ENCODE results near the gene UBAC2.

Gene UBAC2

DNA sequence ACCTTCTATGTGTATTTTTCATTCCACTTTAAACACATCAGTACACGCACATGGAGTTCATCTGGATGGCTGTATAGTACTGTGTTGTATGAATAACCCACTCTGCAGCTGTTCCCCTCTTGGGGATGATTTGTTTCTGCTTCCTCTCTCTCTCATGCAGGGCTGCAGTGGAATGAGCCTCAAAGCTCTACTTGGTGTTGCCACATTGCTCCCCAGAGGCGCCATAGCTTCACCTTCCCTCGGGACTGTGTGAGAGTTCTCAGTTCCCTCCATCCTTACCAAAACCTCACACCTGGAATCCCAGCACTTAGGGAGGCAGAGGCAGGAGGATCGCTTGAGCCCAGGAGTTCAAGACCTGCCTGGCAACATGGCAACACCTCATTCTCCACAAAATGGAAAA lies 134.9 kb downstream of the UBAC2 start:
- H3K27ac Mint-ChIP-seq, result peak overlapping the region; percentile 9

GRCh38 chr13:99339230-99339721 lies 138.6 kb downstream of the UBAC2 start:
- Mint-ChIP-seq H3K4me3 (no peak overlapping the region), H3K36me3 (ENCODE audit: low read depth) (peaks cover 88% of the 10 kb centered on the region), H3K4me1 (ENCODE audit: low read depth) (peaks cover 76% of the 10 kb centered on the region), H3K27ac (no peak overlapping the region), H3K27me3 (no peaks in the 10 kb centered on the region), H3K9me3 (no peaks in the 10 kb centered on the region)

More for the DNA sequence above, 134.9 kb downstream of the UBAC2 start:
- Mint-ChIP-seq H3K4me3 (no peak overlapping the region), H3K4me1 (ENCODE audit: low read depth) (peaks cover 93% of the 10 kb centered on the region), H3K36me3 (ENCODE audit: low read depth) (peaks cover 78% of the 10 kb centered on the region), H3K9me3 (no peaks in the 10 kb centered on the region), H3K27me3 (no peaks in the 10 kb centered on the region)

GRCh38 chr13:99339736-99340397 lies 139.2 kb downstream of the UBAC2 start:
- Mint-ChIP-seq H3K36me3 (ENCODE audit: low read depth) (peaks cover 89% of the 10 kb centered on the region), H3K27ac (no peak overlapping the region), H3K4me3 (no peak overlapping the region), H3K9me3 (no peaks in the 10 kb centered on the region), H3K4me1 (ENCODE audit: low read depth) (peaks cover 74% of the 10 kb centered on the region), H3K27me3 (no peaks in the 10 kb centered on the region)

- Mint-ChIP-seq H3K4me1 (ENCODE audit: low read depth) (peaks cover 69% of the 10 kb centered on the region), H3K36me3 (ENCODE audit: low read depth) (peaks cover 89% of the 10 kb centered on the region), H3K27ac (no peak overlapping the region), H3K27me3 (no peaks in the 10 kb centered on the region), H3K9me3 (no peaks in the 10 kb centered on the region), H3K4me3 (no peak overlapping the region)
Measured at GRCh38 chr13:99340638-99341037, 140.0 kb downstream of the UBAC2 start.

GRCh38 chr13:99341969-99342722 lies 141.5 kb downstream of the UBAC2 start:
- H3K36me3 Mint-ChIP-seq (ENCODE audit: low read depth), result peaks cover 90% of the 10 kb centered on the region
- H3K4me1 Mint-ChIP-seq (ENCODE audit: low read depth), result peaks cover 69% of the 10 kb centered on the region
- H3K27ac Mint-ChIP-seq, result no peak overlapping the region
- no peaks in the 10 kb centered on the region for H3K27me3 Mint-ChIP-seq
- no peaks in the 10 kb centered on the region for H3K9me3 Mint-ChIP-seq
- no peak overlapping the region for H3K4me3 Mint-ChIP-seq

DNA sequence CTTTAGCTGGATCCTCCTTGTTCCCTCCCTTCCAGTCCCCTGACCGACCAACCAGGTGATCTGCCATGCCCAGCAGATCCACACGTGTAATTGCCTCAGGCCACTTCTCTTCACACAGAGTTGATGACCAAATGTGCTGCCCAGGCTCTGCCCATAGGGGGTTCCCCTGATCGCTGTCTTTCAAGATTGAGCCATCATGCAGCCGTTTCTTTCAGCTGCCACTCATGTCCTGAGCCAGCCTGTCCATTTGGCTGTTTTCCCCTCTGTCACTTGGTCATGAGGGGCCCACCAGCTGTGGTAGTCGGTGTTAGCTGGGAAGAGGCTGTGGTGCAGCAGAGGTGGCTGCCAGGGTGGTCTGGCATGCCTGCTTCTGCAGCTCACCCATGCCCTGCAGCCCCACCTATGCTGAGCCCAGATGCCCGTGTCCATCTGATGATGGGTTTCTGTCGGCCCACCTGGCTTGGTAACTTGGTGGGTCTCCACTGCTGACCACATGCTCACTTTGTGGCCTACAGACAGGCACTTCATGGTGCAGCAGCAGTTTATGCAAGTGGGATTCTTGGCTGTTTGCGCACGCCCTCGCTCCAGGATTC lies 142.2 kb downstream of the UBAC2 start:
- Mint-ChIP-seq H3K27ac (no peak overlapping the region), H3K36me3 (ENCODE audit: low read depth) (peaks cover 93% of the 10 kb centered on the region), H3K4me3 (no peak overlapping the region), H3K9me3 (no peaks in the 10 kb centered on the region), H3K27me3 (no peaks in the 10 kb centered on the region), H3K4me1 (ENCODE audit: low read depth) (peaks cover 70% of the 10 kb centered on the region)

DNA sequence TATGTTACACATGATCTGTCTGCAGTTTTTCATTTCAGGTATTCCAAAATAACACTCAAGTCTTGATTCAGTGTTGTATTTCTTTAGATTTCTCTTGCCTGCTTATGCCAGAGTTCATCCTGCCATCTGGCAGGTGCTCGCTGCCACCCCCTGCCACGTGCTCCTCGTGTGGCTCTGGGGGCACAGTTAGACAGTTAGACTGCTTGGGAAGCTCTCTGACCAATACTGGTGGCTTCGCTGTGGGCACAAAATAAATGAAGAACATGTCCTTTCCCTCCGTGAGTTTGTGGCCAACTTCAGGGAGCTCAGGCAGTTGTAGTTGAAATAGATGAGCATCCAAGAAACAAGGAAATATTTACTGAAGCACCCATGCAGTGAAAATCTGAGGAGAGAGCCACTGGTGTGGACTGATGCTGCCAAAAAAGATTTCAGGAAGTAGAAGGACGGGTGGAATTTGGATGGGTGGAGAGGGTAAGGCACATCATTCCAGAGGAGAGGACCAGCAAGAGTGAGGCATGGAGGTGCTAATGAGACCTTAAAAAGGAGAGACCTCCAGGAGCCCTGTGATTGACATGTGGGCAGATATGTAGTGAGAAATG lies 144.1 kb downstream of the UBAC2 start:
- Mint-ChIP-seq H3K9me3 (no peaks in the 10 kb centered on the region), H3K4me1 (ENCODE audit: low read depth) (peaks cover 59% of the 10 kb centered on the region), H3K4me3 (no peak overlapping the region), H3K27me3 (no peaks in the 10 kb centered on the region), H3K27ac (peak overlapping the region; percentile 49), H3K36me3 (ENCODE audit: low read depth) (peaks cover 95% of the 10 kb centered on the region)

DNA sequence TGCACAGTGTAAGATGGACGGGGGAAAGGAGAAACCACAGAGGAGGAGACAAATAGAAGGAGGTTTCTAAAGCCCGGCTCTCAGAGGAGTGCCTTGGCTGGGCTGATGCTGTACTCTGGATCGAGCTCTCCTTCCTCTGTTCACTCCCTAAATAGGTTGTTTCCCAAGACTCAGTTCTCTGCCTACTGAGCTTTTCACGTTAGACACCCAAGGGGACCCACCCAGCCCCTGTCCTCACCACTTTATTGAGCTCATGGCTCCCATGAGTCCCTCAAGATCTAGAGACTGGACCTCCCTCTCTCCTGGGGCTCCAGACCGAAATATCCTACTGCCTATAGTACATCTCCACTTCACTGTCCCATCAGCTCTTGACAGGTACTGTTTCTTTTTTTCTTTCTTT lies 144.7 kb downstream of the UBAC2 start:
- Mint-ChIP-seq H3K27me3 (no peaks in the 10 kb centered on the region), H3K4me1 (ENCODE audit: low read depth) (peaks cover 56% of the 10 kb centered on the region), H3K27ac (peak overlapping the region; percentile 49), H3K4me3 (no peak overlapping the region), H3K36me3 (ENCODE audit: low read depth) (peaks cover 92% of the 10 kb centered on the region), H3K9me3 (no peaks in the 10 kb centered on the region)

DNA sequence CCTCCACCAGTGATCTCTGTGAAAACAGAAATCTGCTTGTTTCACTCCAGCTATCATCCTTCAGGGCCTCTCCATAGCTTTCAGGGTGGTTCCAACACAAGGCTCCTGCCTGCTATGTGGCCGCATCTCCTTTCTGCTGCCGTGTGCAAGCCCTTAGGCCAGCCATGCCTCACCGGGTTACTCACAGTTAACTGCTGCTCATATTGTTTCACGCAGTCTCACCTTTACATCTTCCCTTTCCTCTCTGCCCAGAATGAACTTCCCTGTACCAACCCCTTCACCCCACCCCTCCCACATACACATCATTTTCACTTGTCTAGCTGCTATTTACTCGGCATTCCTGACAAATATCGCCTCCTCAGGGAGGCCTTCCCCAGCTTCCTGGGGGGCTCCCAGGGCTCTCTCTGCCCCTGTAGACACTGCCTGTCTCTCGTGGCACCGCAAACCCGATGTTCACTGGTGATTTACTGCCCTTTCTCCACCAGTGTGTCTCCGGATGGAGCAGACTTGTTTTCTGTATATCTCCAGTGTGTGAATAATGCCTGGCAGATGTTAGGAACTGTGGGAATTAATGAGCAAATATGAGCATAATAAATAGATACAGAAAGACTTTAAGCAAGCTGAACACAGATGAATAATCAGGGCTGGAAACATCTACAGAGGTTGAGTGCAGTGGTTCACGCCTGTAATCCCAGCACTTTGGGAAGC lies 145.8 kb downstream of the UBAC2 start:
- Mint-ChIP-seq H3K4me1 (ENCODE audit: low read depth) (peaks cover 56% of the 10 kb centered on the region), H3K4me3 (no peak overlapping the region), H3K36me3 (ENCODE audit: low read depth) (peaks cover 87% of the 10 kb centered on the region), H3K27ac (peak overlapping the region; percentile 61), H3K27me3 (no peaks in the 10 kb centered on the region), H3K9me3 (no peaks in the 10 kb centered on the region)

DNA sequence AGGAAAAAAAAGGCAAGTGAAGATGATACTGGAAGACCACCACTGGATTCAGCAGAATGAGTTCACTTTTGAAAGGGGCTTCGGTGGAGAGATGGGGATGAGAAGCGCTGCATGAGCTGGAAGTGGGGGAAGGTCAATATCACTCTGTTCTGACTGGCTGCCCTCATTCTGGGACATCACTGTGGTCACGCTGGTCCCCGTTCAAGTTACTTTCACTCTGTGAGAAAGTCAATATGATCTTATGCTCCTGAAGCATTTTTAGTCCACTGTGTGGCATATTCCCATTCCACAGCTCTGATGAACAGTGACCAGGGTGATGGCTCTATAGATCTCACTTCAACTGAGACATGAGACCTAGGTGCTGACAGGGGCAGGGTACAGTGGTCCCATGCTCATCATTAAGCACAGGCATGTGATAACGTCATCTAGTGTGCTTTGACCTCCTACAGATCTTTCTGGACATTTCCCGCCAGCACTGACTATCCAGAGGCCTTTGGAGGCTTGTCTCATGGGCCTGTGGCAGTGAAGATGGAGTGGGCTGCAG lies 146.8 kb downstream of the UBAC2 start:
- Mint-ChIP-seq H3K4me1 (ENCODE audit: low read depth) (peaks cover 61% of the 10 kb centered on the region), H3K36me3 (ENCODE audit: low read depth) (peaks cover 83% of the 10 kb centered on the region), H3K9me3 (no peaks in the 10 kb centered on the region), H3K27me3 (no peaks in the 10 kb centered on the region), H3K4me3 (no peak overlapping the region), H3K27ac (peak overlapping the region; percentile 41)

DNA sequence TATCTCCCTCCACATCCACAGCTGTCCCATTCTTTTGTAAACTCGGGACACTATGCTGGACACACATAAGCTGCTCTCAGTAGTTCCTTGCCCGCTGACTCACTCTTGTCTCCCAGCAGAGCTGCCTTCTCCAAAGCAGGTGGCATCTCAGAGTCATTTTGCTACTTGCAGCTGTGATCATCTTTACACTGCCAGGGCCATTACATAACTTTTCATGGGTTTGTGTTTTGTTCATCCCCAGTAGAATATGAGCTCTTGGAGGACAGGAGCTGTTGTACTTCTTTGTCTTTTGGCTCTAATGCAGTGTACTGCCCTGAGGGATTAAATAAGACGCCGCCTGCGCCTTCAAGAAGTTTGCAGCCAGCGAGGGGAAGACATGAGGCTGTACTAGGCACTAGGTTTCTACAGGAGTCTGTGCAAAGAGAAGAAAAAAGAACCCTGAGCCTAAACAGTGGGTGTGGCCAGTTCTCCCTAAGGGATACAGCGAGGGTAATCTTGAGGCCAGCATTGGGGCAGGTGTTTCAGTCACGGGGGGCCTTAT lies 147.3 kb downstream of the UBAC2 start:
- H3K27ac Mint-ChIP-seq, result no peak overlapping the region

DNA sequence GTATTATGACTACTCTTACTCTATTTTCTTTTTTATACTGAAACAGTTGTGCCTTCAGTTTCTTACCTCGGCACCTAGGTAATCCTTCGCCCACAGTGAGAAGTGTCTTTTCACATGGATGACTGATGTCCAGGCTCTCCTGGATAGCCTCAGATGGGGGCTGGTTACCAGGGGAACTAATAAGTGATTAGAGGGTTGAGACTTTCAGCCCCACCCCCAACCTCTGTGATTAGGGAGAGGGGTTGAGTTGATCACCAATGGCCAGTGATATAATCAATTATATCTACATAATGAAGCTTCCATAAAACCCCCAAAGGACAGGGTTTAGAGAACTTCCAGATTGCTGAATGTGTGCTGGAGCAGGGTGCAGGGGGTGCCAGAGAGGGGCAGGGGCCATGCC lies 149.5 kb downstream of the UBAC2 start:
- no peaks in the 10 kb centered on the region for H3K9me3 Mint-ChIP-seq
- peaks cover 78% of the 10 kb centered on the region for H3K4me1 Mint-ChIP-seq (ENCODE audit: low read depth)
- H3K27ac Mint-ChIP-seq, result no peak overlapping the region
- peaks cover 81% of the 10 kb centered on the region for H3K36me3 Mint-ChIP-seq (ENCODE audit: low read depth)
- H3K27me3 Mint-ChIP-seq, result no peaks in the 10 kb centered on the region
- H3K4me3 Mint-ChIP-seq, result no peak overlapping the region

More for the DNA sequence above, 147.3 kb downstream of the UBAC2 start:
- Mint-ChIP-seq H3K4me3 (no peak overlapping the region), H3K36me3 (ENCODE audit: low read depth) (peaks cover 85% of the 10 kb centered on the region), H3K27me3 (no peaks in the 10 kb centered on the region), H3K4me1 (ENCODE audit: low read depth) (peaks cover 64% of the 10 kb centered on the region), H3K9me3 (no peaks in the 10 kb centered on the region)

DNA sequence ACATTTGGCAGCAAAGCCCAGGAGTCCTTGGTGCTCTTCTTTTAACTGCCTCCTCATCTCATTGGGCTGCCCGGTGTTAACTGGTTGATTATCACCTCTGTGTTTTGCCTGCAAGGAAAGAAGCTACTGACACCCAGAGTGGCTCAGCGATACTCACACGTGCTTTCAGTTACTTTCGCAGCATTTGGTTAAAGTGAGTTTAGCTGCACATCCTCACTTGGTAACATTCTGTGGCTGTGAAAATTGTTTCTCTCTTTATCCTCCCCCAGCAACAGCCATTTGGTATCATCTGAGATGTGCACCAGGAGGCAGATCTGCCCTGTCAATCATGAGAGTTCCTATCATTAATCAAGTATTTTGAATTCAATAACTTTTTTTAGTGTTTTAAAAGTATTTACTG lies 151.1 kb downstream of the UBAC2 start:
- Mint-ChIP-seq H3K36me3 (ENCODE audit: low read depth) (peaks cover 76% of the 10 kb centered on the region), H3K4me3 (peak overlapping the region; percentile 70), H3K27ac (peak overlapping the region; percentile 99), H3K27me3 (no peaks in the 10 kb centered on the region), H3K4me1 (ENCODE audit: low read depth) (peaks cover 84% of the 10 kb centered on the region), H3K9me3 (no peaks in the 10 kb centered on the region)

All from stimulated activated naive CD8-positive, alpha-beta T cell treated with anti-CD3 and anti-CD28 coated beads, Interleukin-15, Interleukin-2, amounts not matched to agents 100 ng/mL and 50 ng/mL, for 24 hours (primary cell).